HG03460 (cell line): ENCODE results near the gene SLC1A1.

ENCODE experiments used
- ATAC-seq: cut with Tn5 transposase; IDR thresholded peaks from one replicate; pipeline ENCODE4 v1.9.1; 2021; ENCODE audit not compliant: unreplicated experiment

Gene SLC1A1

GRCh38 chr9:4614627-4615026 lies 124.4 kb downstream of the SLC1A1 start:
- no peak for ATAC-seq

- no peak for ATAC-seq
Measured at GRCh38 chr9:4615251-4615650, 125.0 kb downstream of the SLC1A1 start.

- no peak for ATAC-seq
Measured at GRCh38 chr9:4615778-4616177, 125.5 kb downstream of the SLC1A1 start.

- ATAC-seq = no peak
Measured at GRCh38 chr9:4617752-4618151, 127.5 kb downstream of the SLC1A1 start.

- ATAC-seq = no peak
Measured at GRCh38 chr9:4618700-4619099, 128.4 kb downstream of the SLC1A1 start.

GRCh38 chr9:4620057-4620765 lies 129.9 kb downstream of the SLC1A1 start:
- ATAC-seq = no peak

GRCh38 chr9:4620881-4621555 lies 130.8 kb downstream of the SLC1A1 start:
- no peak for ATAC-seq

- no peak for ATAC-seq
Measured at GRCh38 chr9:4622016-4622415, 131.7 kb downstream of the SLC1A1 start.

- no peak for ATAC-seq
Measured at GRCh38 chr9:4630836-4631235, 140.6 kb downstream of the SLC1A1 start.
